HepG2 (cell line): ENCODE measurements around the gene FAM117B. TPM values are rescaled to one million over a fixed set of nuclear protein-coding genes. Genes with fewer than 3 reads are reported as not detected.

ENCODE experiments used
- ARNTL ChIP-seq: sonication (generic); formaldehyde crosslinking; IDR thresholded peaks from 2 replicates; pipeline ENCODE4 v1.4.0; 2020; ENCODE audit warnings: mild to moderate bottlenecking, missing genetic modification reagents
- ELF4 ChIP-seq: sonication (generic); formaldehyde crosslinking; IDR thresholded peaks from 2 replicates; pipeline ENCODE4 v1.5.0; 2020; ENCODE audit warnings: missing genetic modification reagents, mild to moderate bottlenecking, moderate library complexity, borderline replicate concordance
- ESRRA ChIP-seq: sonication (generic); formaldehyde crosslinking; IDR thresholded peaks from 2 replicates; pipeline ENCODE4 v1.5.1; 2020; ENCODE audit warnings: mild to moderate bottlenecking, low read depth, missing genetic modification reagents
- EZH2 ChIP-seq: conservative IDR thresholded peaks from 2 replicates; pipeline ENCODE4 v1.6.1; 2012; ENCODE audit warnings: mild to moderate bottlenecking, low read depth, low read length, moderate library complexity
- FOXP4 ChIP-seq: sonication (generic); formaldehyde crosslinking; IDR thresholded peaks from 2 replicates; pipeline ENCODE4 v1.4.0; 2020; ENCODE audit warnings: missing genetic modification reagents
- HOXA5 ChIP-seq: sonication (generic); formaldehyde crosslinking; IDR thresholded peaks from 2 replicates; pipeline ENCODE4 v1.4.0; 2020; ENCODE audit warnings: missing genetic modification reagents
- MEF2D ChIP-seq: sonication (generic); formaldehyde crosslinking; IDR thresholded peaks from 2 replicates; pipeline ENCODE4 v1.5.1; 2020; ENCODE audit warnings: mild to moderate bottlenecking, missing genetic modification reagents
- PHF21A ChIP-seq: sonication (generic); formaldehyde crosslinking; IDR thresholded peaks from 2 replicates; pipeline ENCODE4 v1.5.0; 2020; ENCODE audit warnings: mild to moderate bottlenecking, missing genetic modification reagents
- PLRG1 ChIP-seq: fragments of 450-650 bp; conservative IDR thresholded peaks from 2 replicates; pipeline ENCODE4 v1.6.1; 2016
- POGZ ChIP-seq: sonication (generic); formaldehyde crosslinking; IDR thresholded peaks from 2 replicates; pipeline ENCODE4 v1.4.0; 2020; ENCODE audit warnings: mild to moderate bottlenecking, missing genetic modification reagents
- PRDM15 ChIP-seq: sonication (generic); formaldehyde crosslinking; IDR thresholded peaks from 2 replicates; pipeline ENCODE4 v1.4.0; 2020; ENCODE audit warnings: missing genetic modification reagents
- RBM39 ChIP-seq: fragments of 200-400 bp; formaldehyde crosslinking; IDR thresholded peaks from one replicate; pipeline ENCODE4 v1.6.1; 2018; ENCODE audit warnings: antibody characterized with exemption, mild to moderate bottlenecking, low read depth, low read length; ENCODE audit not compliant: poor library complexity, severe bottlenecking
- REXO4 ChIP-seq: sonication (generic); formaldehyde crosslinking; IDR thresholded peaks from 2 replicates; pipeline ENCODE4 v1.8.0; 2022; ENCODE audit warnings: missing genetic modification reagents, mild to moderate bottlenecking, borderline replicate concordance
- SAP130 ChIP-seq: IDR thresholded peaks from 2 replicates; pipeline ENCODE4 v1.6.1; 2016; ENCODE audit warnings: low read depth
- SRY ChIP-seq: sonication (generic); formaldehyde crosslinking; IDR thresholded peaks from 2 replicates; pipeline ENCODE4 v1.8.0; 2022; ENCODE audit warnings: mild to moderate bottlenecking, missing genetic modification reagents
- TBX3 ChIP-seq: fragments of 450-650 bp; IDR thresholded peaks from 2 replicates; pipeline ENCODE4 v1.6.1; 2017; ENCODE audit warnings: antibody characterized with exemption, mild to moderate bottlenecking, inconsistent platforms, borderline replicate concordance
- ZNF20 ChIP-seq: sonication (generic); formaldehyde crosslinking; IDR thresholded peaks from 2 replicates; pipeline ENCODE4 v1.4.0; 2020; ENCODE audit warnings: mild to moderate bottlenecking, moderate library complexity, missing genetic modification reagents
- ZNF326 ChIP-seq: sonication (generic); formaldehyde crosslinking; IDR thresholded peaks from 2 replicates; pipeline ENCODE4 v1.4.0; 2020; ENCODE audit warnings: missing genetic modification reagents, borderline replicate concordance
- ZNF549 ChIP-seq: sonication (generic); formaldehyde crosslinking; IDR thresholded peaks from 2 replicates; pipeline ENCODE4 v1.5.0; 2020; ENCODE audit warnings: missing genetic modification reagents
- ZNF569 ChIP-seq: sonication (generic); formaldehyde crosslinking; IDR thresholded peaks from 2 replicates; pipeline ENCODE4 v1.5.0; 2020; ENCODE audit warnings: mild to moderate bottlenecking, missing genetic modification reagents, moderate library complexity, borderline replicate concordance
- ZNF589 ChIP-seq: sonication (generic); formaldehyde crosslinking; conservative IDR thresholded peaks from 2 replicates; pipeline ENCODE4 v1.8.0; 2022; ENCODE audit warnings: mild to moderate bottlenecking, moderate library complexity, missing genetic modification reagents
- ZNF687 ChIP-seq: sonication (generic); formaldehyde crosslinking; IDR thresholded peaks from 2 replicates; pipeline ENCODE4 v1.5.1; 2020; ENCODE audit warnings: mild to moderate bottlenecking, missing genetic modification reagents, moderate library complexity
- ZSCAN31 ChIP-seq: sonication (generic); formaldehyde crosslinking; IDR thresholded peaks from 2 replicates; pipeline ENCODE4 v1.5.0; 2020; ENCODE audit warnings: low read depth, mild to moderate bottlenecking, missing genetic modification reagents
- polyA plus RNA-seq, 8 experiments: library from polyadenylated mRNA; depleted of rRNA in 3 of 8; stranded (reverse) in 7 of 8; unstranded in 1 of 8; fragments of >200 nt; fragmentation: Illumina TruSeq in 4 of 8; extraction: Trizol in 4 of 8; gene quantifications; 2 replicates each; pipeline versions ENCODE4 v1.2.1 to v1.2.3, GENCODE V29; 2011 to 2016; ENCODE audit warnings: low read depth in 4 of 8, missing spikeins in 1 of 8, mixed read lengths in 1 of 8; ENCODE audit not compliant: insufficient read depth in 1 of 8
- total RNA-seq, 5 experiments: library from RNA; depleted of rRNA; stranded (reverse); fragments of >200 nt; fragmentation: Illumina TruSeq; extraction: Trizol; gene quantifications; 2 replicates each; pipeline ENCODE4 v1.2.3, GENCODE V29; 2016; ENCODE audit warnings: low read depth in 1 of 5

The FAM117B gene
- total and polyA plus RNA-seq, 2 of the 13 experiments (the other 11 are each of a cell fraction or from before 2014, with no cell fraction given), result 5.8 to 11.0 TPM

GRCh38 chr2:202687276-202687675, 52.5 kb downstream of the FAM117B start (continued):
- TF ChIP-seq ZNF687 (no peak), REXO4 (CRISPR knock-in tag) (no peak), ZNF549 (CRISPR knock-in tag) (no peak), PHF21A (CRISPR knock-in tag) (peak; percentile 53; the same call in 1 of the 2 replicates), PLRG1 (no peak), MEF2D (CRISPR knock-in tag) (no peak), PRDM15 (CRISPR knock-in tag) (no peak), HOXA5 (no peak), SAP130 (peak; percentile 28; the same call in 1 of the 2 replicates), ZNF326 (no peak), ESRRA (CRISPR knock-in tag) (no peak), ARNTL (CRISPR knock-in tag) (no peak), RBM39 (no peak), ZSCAN31 (CRISPR knock-in tag) (no peak), EZH2 (no peak), TBX3 (no peak), ELF4 (CRISPR knock-in tag) (no peak), ZNF589 (CRISPR knock-in tag) (no peak), ZNF569 (CRISPR knock-in tag) (no peak), ZNF20 (CRISPR knock-in tag) (no peak), POGZ (CRISPR knock-in tag) (peak; percentile 75), SRY (CRISPR knock-in tag) (no peak), FOXP4 (CRISPR knock-in tag) (0 out of 2 replicates have a peak, but pooled peaks have one; percentile 22)
